Stimulated activated memory B cell treated with anti-CD40 and anti-IgM and Interleukin-4, amounts not matched to agents 10 μg/mL and 1 μg/mL and 100 μg/mL, for 72 hours (primary cell): ENCODE measurements around the gene FOXP4.

Source experiments
- ATAC-seq: fragments of 150-1000 bp; cut with Tn5 transposase; 2 replicates; pipeline ENCODE4 v1.10.0; 2021
- H3K27ac Mint-ChIP-seq: one replicate; pipeline ENCODE4 v1.8.0; 2022; ENCODE audit warnings: mild to moderate bottlenecking, mixed read lengths
- H3K27me3 Mint-ChIP-seq: one replicate; pipeline ENCODE4 v1.8.0; 2022; ENCODE audit warnings: mixed read lengths
- H3K36me3 Mint-ChIP-seq: one replicate; pipeline ENCODE4 v1.8.0; 2022; ENCODE audit warnings: mixed read lengths
- H3K4me1 Mint-ChIP-seq: one replicate; pipeline ENCODE4 v1.8.0; 2022; ENCODE audit warnings: mixed read lengths
- H3K4me3 Mint-ChIP-seq: one replicate; pipeline ENCODE4 v1.8.0; 2022; ENCODE audit warnings: mild to moderate bottlenecking, moderate library complexity, mixed read lengths
- H3K9me3 Mint-ChIP-seq: one replicate; pipeline ENCODE4 v1.8.0; 2022; ENCODE audit warnings: mixed read lengths

The FOXP4 gene

DNA sequence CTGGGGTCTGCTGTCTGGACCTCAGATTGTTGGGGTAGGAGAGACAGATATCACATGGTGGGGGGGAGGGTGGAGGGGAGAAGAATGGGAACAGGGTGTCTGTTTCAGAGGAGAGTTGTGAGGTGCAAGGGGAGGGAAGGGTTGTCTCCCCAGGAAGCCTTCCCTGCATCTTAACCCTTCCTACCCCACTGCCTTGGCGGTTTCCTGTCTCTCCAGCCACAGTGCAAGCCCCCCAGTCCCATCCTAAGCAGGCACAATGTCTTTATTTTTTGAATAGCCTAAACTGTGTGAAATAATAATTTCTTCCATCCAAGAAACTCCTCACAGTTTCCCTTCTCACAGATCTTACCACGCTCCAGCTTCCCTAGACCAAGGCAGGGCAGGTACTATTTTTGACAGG, 3.5 kb downstream of the FOXP4 start:
- H3K9me3 Mint-ChIP-seq: no peaks in the 10 kb centered on the region
- peaks cover 14% of the 10 kb centered on the region for H3K36me3 Mint-ChIP-seq
- H3K27ac Mint-ChIP-seq: no peak overlapping the region
- no peak for ATAC-seq
- H3K4me1 Mint-ChIP-seq: peaks cover 55% of the 10 kb centered on the region
- no peaks in the 10 kb centered on the region for H3K27me3 Mint-ChIP-seq
- H3K4me3 Mint-ChIP-seq: no peak overlapping the region

- peaks cover 20% of the 10 kb centered on the region for H3K36me3 Mint-ChIP-seq
- no peak overlapping the region for H3K4me3 Mint-ChIP-seq
- no peak overlapping the region for H3K27ac Mint-ChIP-seq
- no peaks in the 10 kb centered on the region for H3K9me3 Mint-ChIP-seq
- H3K4me1 Mint-ChIP-seq: peaks cover 53% of the 10 kb centered on the region
- H3K27me3 Mint-ChIP-seq: no peaks in the 10 kb centered on the region
- no peak for ATAC-seq
Measured at GRCh38 chr6:41551086-41551700, 5.0 kb downstream of the FOXP4 start.

DNA sequence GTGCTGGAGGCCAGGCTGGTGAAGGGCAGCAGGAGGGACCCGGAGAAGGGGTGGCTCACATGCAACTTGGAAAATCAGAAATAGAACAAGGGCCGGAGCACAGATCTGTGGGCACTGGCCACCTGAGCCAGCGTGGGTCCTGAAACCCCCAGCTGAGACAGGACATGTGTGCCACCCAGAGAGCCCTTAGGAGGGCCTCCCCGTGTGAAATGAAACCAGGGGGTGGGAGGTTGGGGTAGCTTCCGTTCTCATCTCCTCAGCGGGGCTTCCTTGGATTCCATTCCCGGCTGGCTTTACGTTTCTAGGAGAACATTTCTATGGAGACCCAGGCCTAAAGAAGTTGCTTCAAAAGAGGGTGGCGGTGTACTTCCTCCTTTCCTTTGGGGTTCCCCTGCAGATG, 5.7 kb downstream of the FOXP4 start:
- peaks cover 53% of the 10 kb centered on the region for H3K4me1 Mint-ChIP-seq

GRCh38 chr6:41552723-41553122, 6.5 kb downstream of the FOXP4 start:
- Mint-ChIP-seq H3K27ac (no peak overlapping the region), H3K4me3 (no peak overlapping the region), H3K27me3 (no peaks in the 10 kb centered on the region), H3K4me1 (peaks cover 47% of the 10 kb centered on the region), H3K36me3 (peaks cover 20% of the 10 kb centered on the region), H3K9me3 (no peaks in the 10 kb centered on the region)
- ATAC-seq: no peak

More for the DNA sequence above, 5.7 kb downstream of the FOXP4 start:
- ATAC-seq: no peak
- H3K27ac Mint-ChIP-seq: no peak overlapping the region
- no peaks in the 10 kb centered on the region for H3K9me3 Mint-ChIP-seq
- H3K36me3 Mint-ChIP-seq: peaks cover 20% of the 10 kb centered on the region
- H3K27me3 Mint-ChIP-seq: no peaks in the 10 kb centered on the region
- no peak overlapping the region for H3K4me3 Mint-ChIP-seq

GRCh38 chr6:41553405-41553999, 7.3 kb downstream of the FOXP4 start:
- ATAC-seq: no peak
- Mint-ChIP-seq H3K36me3 (peaks cover 20% of the 10 kb centered on the region), H3K27me3 (no peaks in the 10 kb centered on the region), H3K4me1 (peaks cover 42% of the 10 kb centered on the region), H3K9me3 (no peaks in the 10 kb centered on the region), H3K27ac (no peak overlapping the region), H3K4me3 (no peak overlapping the region)

- H3K4me1 Mint-ChIP-seq: peaks cover 32% of the 10 kb centered on the region
- H3K27ac Mint-ChIP-seq: no peak overlapping the region
- no peaks in the 10 kb centered on the region for H3K27me3 Mint-ChIP-seq
- no peak for ATAC-seq
- no peak overlapping the region for H3K4me3 Mint-ChIP-seq
- H3K36me3 Mint-ChIP-seq: peaks cover 20% of the 10 kb centered on the region
- H3K9me3 Mint-ChIP-seq: no peaks in the 10 kb centered on the region
Measured at GRCh38 chr6:41555326-41556300, 9.4 kb downstream of the FOXP4 start.

GRCh38 chr6:41557335-41557734, 11.2 kb downstream of the FOXP4 start:
- Mint-ChIP-seq H3K4me3 (no peak overlapping the region), H3K36me3 (peaks cover 6% of the 10 kb centered on the region), H3K27me3 (no peaks in the 10 kb centered on the region), H3K9me3 (no peaks in the 10 kb centered on the region), H3K27ac (no peak overlapping the region), H3K4me1 (peaks cover 27% of the 10 kb centered on the region)
- no peak for ATAC-seq

GRCh38 chr6:41558033-41558807, 12.0 kb downstream of the FOXP4 start:
- H3K9me3 Mint-ChIP-seq: no peaks in the 10 kb centered on the region
- peaks cover 6% of the 10 kb centered on the region for H3K36me3 Mint-ChIP-seq
- peaks cover 26% of the 10 kb centered on the region for H3K4me1 Mint-ChIP-seq
- H3K27ac Mint-ChIP-seq: no peak overlapping the region
- no peak for ATAC-seq
- no peaks in the 10 kb centered on the region for H3K27me3 Mint-ChIP-seq
- no peak overlapping the region for H3K4me3 Mint-ChIP-seq

GRCh38 chr6:41559655-41560427, 13.7 kb downstream of the FOXP4 start:
- no peak for ATAC-seq
- peak overlapping the region; percentile 81 for H3K4me3 Mint-ChIP-seq
- no peaks in the 10 kb centered on the region for H3K9me3 Mint-ChIP-seq
- H3K27ac Mint-ChIP-seq: peak overlapping the region; percentile 86
- peaks cover 26% of the 10 kb centered on the region for H3K4me1 Mint-ChIP-seq
- H3K36me3 Mint-ChIP-seq: peaks cover 6% of the 10 kb centered on the region
- H3K27me3 Mint-ChIP-seq: no peaks in the 10 kb centered on the region

DNA sequence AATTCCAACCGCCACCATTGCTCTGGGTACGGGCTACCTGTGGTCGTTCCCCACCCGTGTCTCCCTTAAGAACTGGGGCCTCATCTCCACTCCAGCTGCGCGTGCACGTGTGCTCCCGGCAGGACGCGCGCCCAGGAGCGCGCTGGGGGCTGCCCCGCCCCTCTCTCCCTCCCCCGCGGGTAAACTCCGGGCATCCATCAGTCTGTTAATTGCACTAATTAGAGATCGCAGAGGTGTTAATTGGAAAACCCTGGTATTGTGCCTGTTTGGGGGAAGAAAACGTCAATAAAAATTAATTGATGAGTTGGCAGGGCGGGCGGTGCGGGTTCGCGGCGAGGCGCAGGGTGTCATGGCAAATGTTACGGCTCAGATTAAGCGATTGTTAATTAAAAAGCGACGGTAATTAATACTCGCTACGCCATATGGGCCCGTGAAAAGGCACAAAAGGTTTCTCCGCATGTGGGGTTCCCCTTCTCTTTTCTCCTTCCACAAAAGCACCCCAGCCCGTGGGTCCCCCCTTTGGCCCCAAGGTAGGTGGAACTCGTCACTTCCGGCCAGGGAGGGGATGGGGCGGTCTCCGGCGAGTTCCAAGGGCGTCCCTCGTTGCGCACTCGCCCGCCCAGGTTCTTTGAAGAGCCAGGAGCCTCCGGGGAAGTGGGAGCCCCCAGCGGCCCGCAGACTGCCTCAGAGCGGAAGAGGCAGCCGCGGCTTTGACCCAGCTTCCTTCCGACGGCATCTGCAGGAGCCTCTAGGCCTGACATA, 14.4 kb downstream of the FOXP4 start:
- H3K27me3 Mint-ChIP-seq: no peaks in the 10 kb centered on the region
- peaks cover 24% of the 10 kb centered on the region for H3K4me1 Mint-ChIP-seq
- ATAC-seq: peak; percentile 91
- peaks cover 10% of the 10 kb centered on the region for H3K36me3 Mint-ChIP-seq
- H3K4me3 Mint-ChIP-seq: peak overlapping the region; percentile 81
- peak overlapping the region; percentile 86 for H3K27ac Mint-ChIP-seq
- no peaks in the 10 kb centered on the region for H3K9me3 Mint-ChIP-seq

DNA sequence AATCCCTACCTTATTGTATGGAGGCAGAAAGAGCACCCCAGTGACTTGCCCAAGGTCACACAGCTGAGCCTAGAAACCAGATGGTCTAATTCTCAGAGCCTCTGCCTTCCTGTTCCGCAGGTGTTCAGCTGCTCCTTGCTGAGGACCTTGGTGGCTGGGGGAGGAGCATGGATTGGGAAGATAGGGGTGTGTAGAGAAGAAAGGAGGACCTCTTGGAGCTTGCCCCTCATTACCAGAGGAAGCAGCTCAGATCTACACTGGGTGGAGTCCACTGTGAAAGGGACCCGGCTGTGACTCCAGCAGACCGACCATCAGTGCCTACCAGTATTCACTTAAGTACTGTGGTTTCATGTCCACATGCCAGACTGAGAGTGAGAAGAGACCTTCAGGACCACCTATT, 15.2 kb downstream of the FOXP4 start:
- H3K27me3 Mint-ChIP-seq: no peaks in the 10 kb centered on the region
- H3K36me3 Mint-ChIP-seq: peaks cover 14% of the 10 kb centered on the region
- H3K4me1 Mint-ChIP-seq: peaks cover 19% of the 10 kb centered on the region
- no peak for ATAC-seq
- H3K9me3 Mint-ChIP-seq: no peaks in the 10 kb centered on the region
- H3K4me3 Mint-ChIP-seq: peak overlapping the region; percentile 81
- H3K27ac Mint-ChIP-seq: peak overlapping the region; percentile 86

- Mint-ChIP-seq H3K36me3 (peaks cover 22% of the 10 kb centered on the region), H3K4me1 (peaks cover 19% of the 10 kb centered on the region), H3K27me3 (no peaks in the 10 kb centered on the region), H3K4me3 (no peak overlapping the region), H3K27ac (no peak overlapping the region), H3K9me3 (no peaks in the 10 kb centered on the region)
- no peak for ATAC-seq
Measured at GRCh38 chr6:41561931-41562911, 16.0 kb downstream of the FOXP4 start.
